HG03469 (cell line): ENCODE measurements around the gene NFATC1.

ENCODE experiments used
- ATAC-seq: cut with Tn5 transposase; IDR thresholded peaks from one replicate; pipeline ENCODE4 v1.9.1; 2021; ENCODE audit warnings: mild to moderate bottlenecking, moderate library complexity, moderate number of reproducible peaks; ENCODE audit not compliant: unreplicated experiment

Gene NFATC1

DNA sequence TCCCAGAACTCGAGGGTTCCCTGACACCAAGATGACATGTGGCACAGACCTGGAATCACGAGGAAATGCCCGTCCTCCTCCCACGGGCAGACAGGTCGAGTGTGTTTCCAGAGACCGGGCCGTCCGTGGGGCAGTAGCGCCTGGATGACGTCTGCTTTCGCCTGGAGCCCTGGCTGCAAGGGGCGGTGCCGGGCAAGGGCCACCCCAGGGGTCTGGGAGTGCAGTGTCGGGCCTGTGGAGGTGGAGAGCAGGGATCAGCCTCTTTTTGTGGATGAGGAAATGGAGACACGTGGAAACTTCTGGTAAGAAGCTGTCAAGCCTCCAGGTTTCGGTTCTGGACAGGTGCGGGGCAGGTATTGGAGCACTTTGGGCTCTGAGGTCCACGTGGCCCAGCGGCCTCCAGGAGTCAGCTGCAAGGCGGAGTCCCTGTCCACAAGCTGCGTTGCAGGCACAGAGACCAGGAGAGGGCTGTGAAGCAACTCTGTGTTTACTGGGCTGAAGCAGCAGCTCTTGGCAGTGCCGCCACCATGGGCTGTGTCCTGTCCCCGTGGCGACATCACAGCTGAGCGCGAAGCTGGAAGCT, 25.6 kb downstream of the NFATC1 start:
- ATAC-seq = no peak

DNA sequence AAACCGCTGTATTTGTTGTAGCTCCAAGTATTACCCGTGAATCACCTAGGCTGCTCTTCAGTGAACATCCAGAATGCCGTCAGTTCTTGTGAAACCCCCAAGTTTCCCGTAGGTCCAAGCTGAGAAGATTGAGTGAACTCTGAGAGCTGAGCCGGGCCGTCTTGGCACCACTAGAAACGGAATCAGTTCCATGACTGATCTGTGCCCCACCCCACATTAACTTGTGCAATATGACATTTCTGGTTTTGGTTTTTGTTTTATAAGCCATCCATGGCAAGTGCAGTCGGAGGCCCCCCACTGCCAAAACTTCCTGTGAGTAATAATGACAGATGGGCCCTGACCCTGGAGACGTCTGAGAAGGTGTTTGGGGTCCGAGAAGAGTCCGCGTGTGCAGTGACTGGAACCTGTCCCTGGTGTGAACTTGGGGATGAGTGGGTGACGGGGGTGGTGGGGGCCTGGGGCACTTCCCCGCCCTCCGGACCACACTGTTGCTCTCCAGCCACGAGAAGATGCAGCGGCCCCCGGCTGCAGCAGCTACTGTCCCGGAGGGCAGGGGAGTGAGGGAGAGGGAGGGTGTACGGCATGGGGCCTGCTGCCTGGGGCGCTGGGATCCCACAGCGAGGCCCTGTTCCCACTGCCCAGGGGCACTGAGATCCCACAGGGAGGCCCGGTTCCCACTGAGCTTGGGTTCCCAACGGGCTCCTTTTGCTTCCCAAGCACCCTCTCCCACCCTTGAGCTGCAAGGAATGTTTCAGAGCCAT, 26.5 kb downstream of the NFATC1 start:
- no peak for ATAC-seq

DNA sequence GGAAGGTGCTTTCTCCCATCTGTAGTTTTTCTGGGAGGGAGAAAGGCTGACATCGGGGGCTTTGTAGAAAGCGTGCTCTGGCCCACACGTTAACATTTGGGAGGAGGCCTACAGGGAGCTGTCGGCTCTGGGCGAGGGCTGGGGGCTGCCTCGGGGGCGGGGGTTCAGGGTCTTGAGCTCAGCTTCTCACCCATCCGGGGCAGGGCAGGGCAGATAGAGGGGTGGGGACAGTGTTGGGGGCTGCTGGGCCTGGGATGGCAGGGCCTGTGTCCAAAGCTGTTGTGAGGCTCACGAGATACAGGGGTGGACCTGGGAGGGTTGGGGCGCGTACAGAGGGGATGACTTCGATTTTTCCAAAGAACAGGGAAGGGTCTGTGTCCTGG, 27.0 kb downstream of the NFATC1 start:
- ATAC-seq = no peak

DNA sequence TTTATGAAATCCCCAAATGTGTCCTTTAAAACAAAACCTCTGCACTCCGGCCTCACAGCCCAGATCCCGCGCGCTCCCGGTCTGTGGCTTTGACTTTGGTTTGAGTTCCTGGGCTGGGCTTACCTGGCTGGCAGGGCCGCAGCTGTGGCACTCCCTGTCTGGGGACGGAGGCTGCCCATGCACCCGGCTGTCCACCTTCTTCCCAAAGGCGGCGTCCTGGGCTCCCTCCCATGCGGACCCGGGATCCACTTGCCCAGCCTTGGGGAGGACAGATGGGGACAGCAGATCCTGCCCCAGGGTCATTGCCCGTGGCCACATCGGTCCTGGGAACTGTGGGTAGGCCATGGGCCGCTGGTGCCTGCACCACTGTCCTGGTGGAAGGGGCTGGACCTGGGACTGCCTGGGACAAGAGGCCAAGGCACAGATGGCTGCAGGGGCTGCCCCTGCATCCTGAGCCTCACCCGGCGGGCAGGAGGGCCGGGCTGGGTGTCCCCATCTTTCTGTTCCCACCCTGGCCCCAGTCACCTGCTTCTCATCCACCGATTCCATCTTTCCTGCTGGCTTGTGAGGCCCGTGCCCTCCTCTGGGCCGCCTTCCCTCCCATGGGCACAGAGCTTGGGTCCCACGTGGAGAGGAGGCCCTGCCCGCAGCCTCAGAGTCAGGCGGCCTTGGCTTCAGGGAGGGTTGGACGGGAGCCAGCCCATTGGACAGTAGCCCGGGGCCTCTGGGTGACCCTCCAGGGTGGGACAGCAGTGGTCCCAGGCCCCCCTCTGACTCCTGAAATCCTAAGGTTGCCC, 27.7 kb downstream of the NFATC1 start:
- ATAC-seq = no peak

DNA sequence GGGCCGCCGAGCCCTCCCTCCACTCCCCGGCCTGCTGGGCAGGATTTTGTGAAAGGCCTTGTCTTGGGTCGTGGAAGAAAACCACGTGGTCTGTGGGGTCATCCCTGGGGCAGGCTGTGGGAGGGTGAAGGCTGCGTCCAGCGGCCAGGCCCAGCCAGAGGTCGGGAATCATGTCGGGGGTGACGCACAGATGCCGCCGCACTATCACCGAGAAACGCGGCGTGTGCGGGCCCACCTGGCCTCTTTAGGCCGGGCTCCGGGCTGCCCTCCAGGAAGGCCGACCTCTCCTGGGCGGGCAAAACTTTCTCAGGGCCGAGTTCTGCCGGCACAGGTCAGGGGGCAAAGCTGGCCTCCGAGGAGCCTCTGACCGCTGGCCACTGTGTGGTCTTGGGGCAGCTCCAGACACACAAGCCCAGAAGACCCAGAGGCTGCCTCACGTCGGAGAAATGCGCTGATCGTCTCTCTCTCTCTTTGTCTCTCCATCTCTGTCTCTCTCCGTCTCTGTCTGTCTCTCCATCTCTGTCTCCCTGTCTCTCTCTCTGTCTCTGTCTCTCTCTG, 28.4 kb downstream of the NFATC1 start:
- no peak for ATAC-seq

DNA sequence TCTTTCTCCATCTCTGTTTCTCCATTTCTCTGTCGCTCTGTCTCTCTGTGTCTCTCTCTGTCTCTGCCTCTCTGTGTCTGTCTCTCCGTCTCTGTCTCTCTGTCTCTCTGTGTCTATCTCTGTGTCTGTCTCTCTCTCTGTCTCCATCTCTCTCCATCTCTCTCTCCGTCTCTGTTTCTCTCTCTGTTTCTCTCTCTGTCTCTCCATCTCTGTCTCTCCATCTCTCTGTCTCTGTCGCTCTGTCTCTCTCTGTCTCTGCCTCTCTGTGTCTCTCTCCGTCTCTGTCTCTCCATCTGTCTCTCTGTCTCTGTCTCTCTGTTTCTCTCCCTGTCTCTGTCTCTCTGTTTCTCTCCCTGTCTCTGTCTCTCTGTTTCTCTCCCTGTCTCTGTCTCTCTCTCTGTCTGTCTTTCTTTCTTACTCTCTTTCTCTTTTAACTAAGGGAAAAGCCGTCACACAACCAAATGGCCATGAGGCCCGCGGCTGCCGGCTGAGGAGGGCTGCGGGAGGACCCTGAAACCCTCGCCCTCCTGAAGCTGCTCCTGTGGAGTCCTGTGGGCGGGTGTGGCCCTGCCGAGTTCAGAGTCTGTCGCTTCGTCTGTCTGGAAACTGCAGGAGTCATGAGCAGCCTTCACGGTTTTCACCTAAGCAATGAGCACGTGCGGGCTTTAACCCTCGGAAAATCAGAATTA, 29.3 kb downstream of the NFATC1 start:
- ATAC-seq = no peak

DNA sequence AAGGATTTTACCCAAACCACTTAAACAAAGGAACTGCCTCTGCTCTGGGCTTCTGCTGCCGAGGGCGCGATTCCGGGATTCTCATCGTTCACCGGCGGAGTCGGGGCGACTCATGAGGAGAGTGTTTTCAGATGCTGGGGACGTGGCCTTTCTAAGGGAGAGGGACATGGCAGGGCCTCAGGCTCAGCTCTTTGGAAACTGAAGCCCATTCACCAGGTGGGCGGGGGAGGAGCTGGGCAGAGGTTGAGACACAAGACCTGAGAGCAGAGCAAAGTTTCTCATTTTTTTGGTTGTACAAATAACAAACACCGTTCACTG, 29.8 kb downstream of the NFATC1 start:
- no peak for ATAC-seq

DNA sequence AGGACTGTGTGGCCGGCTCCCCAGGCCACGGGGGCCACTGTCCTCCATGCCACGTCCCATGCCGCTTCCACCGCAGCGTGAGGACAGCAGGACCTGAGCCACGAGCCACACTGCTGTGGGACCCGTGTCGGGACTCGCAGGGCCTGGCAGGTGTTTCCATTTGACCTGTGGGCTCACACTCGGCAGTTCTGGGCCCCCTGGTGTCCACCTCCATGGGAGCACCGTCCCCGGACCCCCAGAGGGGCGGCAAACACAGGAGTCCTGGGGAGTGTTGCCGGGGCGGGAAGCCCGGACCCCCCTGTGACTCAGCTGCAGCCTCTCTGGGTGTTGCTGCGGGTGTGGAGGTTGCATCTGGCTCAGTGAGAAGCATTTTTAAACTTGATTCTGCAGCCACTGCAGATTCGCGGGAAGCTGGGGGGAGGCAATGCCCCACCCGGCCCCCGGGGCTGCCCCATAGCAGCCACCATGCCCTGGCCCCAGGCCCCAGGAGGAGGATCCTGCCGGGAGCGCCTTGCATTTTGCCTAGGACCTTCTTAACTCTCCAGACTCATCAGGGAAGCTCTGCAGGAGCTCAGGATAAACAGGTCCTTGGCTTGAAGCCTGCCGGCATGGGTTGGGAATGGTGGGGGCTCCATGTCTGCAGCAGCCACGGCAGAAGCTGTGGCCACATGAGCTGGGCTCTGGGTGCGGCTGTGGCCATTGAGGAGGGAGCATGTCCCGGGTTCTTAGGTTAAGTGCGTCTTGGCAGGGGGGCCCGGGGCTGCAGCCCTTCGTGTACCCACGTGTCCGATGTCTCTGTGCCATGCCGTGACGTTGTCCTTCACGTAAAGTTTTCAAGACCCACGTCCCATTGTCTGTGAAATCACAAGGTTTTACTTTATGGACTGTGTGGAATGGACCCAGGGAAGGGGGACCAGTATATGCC, 30.9 kb downstream of the NFATC1 start:
- ATAC-seq = no peak

DNA sequence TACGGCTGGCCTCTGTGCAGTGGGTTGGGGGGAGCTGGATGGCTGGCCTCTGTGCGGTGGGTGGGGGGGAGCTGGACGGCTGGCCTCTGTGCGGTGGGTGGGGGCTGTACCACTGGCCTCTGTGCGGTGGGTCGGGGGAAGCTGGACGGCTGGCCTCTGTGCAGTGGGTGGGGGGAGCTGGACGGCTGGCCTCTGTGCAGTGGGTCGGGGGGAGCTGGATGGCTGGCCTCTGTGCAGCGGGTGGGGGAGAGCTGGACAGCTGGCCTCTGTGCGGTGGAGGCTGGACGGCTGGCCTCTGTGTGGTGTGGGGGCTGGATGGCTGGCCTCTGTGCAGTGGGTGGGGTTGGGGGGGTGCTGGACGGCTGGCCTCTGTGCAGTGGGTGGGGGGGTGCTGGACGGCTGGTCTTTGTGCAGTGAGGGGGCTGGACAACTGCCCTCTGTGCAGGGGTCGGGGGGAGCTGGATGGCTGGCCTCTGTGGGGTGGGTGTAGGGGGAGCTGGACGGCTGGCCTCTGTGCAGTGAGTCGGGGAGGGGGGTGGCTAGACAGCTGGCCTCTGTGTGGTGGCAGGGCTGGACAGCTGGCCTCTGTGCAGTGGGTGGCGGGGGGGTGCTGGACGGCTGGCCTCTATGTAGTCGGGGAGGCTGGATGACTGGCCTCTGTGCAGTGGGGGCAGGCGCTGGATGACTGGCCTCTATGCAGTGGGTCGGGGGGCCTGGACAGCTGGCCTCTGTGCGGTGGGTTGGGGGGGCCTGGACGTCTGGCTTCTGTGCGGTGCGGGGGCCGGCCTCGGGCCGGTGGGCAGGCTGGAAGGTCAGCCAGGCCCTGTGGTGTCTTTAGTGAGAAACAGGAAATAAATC, 31.9 kb downstream of the NFATC1 start:
- ATAC-seq = no peak

DNA sequence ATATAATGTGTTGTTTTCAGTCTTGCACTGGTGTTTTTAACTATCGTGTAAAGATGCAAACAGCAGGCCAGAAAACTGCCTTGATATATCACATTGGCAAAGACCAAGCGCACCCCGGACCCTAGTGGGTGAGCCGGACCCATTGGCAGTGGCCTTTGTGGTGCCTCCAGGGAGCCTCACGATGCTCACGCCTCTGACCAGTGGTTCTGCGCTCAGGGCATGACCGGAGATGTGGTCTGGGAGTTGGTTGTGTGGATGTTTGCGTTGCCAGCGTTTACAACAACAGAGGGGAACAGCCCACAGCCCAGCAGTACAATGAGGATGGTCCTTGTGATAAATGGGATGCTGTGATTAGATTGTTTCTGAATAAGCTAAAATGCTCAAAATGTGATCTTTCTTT, 32.6 kb downstream of the NFATC1 start:
- ATAC-seq = no peak

DNA sequence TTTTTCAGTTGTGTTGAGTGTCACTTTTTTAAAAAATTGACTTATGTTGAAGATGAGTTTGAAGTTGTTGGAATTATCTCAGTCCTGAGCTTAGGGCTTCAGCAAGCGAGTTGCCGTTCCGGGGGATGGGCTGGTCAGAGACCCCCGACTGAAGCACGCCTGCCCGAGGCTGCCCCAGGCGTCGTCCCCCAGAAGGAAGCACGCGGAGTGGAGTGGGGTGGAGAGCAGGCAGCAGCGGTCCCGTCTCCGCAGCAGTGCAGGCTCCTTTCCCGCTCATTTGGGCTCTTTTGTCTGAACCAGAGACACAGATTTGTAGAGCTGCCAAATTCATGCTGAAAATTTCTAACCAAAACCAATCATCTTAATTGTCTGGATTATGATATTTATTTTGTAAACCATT, 33.7 kb downstream of the NFATC1 start:
- ATAC-seq = no peak

DNA sequence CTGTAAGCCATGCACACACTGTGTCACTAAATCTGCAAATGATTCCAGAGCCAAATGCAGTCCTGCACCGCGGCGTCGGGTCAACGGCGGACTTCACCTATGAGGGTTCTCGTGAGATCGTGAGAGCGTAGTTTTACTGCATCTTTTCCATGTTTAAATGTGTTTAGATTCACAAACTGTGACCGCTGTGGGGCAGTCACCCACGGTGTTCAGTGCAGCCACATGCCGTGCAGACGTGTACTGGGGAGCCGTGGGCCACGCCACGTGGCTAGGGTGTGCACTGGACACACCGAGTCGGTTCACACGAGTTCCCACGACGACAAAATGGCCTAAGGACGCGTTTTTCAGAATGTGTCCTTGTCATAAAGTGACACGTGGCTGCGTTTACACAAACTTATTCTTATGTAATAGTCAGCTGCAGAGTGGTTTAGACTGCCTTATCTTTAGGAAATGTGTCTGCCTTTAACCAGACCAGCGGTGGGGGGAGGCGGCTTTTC, 34.1 kb downstream of the NFATC1 start:
- ATAC-seq = no peak

DNA sequence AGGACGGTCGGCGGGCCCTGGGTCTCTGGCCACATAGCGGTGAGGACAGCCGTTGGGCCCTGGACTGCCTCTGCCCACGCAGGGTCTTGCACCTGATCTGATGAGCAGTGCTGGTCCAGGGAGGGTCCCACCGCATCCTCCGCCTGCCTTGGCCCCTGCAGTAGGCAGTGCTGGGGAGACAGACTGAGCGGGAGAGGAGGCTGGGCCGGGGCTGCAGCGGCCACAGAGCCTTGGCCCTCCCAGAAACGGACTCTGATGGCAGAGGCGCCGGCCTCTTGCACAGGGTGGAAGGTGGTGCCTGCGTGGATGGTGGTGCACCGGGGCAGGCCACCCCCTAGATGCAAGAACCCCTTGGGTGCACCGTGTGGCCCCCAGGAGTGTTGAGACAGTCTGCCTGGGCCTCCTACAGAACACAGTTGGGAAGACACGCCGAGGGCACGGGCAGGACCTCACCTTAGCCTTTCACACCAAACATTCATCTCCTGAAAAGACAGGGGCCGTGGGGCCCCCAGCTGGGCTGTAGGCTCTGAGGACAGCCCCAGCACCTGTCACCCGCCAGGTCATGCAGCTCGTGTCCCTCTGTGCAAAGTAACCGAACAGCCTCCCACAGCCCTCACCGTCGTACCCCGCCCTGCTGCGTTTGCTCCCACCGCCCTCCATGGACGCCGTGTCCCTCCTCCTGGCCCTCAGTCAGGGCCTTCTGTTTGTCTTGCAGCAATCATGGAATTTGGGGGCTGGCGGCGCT, 36.8 kb downstream of the NFATC1 start:
- no peak for ATAC-seq

DNA sequence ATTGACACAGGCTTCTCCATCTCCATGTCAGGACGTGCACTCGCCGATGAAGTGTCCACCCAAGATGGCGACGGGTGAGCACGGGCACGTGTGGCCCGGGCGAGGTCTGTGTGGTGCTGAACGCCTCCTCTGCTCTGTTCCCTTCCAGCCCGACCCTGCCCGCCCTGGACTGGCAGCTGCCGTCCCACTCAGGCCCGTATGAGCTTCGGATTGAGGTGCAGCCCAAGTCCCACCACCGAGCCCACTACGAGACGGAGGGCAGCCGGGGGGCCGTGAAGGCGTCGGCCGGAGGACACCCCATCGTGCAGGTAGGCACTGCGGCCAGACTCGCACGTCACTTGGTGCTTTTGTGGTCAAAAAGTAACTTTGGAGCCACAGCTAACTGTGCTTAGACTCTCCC, 37.7 kb downstream of the NFATC1 start:
- no peak for ATAC-seq

DNA sequence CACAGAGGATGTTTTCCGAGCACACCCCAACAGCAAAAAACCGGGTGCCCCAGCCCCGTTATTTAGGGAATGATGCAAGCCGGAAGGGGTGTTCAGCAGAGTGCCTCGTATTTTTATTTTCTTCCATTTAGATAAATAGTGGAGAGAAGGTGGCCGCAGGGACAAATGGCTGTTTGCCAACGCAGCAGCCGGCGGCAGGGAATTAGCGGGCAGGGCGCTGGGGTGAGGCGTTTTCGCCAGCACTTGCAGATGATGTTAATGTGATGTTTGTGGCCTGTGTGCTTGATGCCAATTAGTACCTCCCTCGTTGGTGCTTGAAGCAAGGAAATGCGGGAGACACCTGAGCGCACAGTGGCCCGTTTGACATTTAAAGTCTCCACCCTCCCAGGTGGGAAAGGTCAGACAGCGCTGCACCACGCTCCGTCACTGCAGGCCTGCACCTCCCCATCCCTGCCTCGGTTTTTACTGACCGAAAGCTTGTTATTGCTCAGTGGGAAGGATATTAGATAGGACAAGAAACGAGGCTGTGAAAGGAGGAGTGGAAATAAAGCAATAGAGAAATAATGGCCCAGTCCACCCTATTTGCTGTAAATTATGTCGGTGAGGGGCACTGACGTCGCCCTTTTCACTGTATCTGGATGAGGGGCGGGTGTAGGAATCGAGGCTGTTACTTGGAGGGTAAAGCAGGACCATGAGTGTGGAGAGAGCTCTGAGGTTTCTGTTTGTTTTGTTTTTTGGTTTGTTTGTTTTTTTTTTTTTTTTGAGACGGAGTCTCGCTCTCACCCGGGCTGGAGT, 39.1 kb downstream of the NFATC1 start:
- ATAC-seq = no peak

DNA sequence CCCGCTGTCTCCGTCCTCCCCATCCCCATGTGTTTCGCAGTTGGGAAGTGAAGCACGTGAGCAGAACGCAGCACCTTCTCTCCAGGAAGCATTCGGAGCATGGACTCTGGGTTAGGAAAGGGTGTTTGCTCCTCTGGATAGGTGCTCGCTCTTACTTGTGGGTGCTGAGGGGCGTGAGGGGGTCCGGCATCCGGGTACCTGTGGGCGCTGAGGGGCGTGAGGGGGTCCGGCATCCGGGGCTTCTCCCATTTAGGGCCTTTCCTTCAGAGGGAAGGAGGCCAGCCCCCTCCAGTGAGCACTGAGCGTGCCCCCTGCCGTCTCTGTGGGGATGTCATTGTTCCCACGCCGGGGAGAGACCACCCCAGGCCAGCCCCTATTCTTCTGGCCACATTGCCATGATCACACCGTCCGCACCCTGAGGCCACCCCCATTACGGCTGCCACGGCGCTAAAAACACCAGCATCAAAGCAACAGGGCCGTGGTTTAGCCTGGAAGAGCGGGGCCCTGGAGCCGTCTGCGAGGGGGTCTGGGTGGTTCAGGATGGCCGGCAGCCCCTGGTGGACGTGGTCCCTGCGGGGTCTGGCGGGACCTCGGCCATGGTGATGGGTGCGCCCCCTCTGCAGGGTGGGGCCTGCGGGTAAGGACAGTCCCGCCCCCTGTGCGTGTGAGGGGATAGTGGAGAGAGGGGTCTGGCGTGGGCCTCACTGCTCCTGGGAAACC, 41.0 kb downstream of the NFATC1 start:
- ATAC-seq = no peak
